Panc1 (cell line): ENCODE measurements around the gene SPSB3. TPM values are rescaled to one million over a fixed set of nuclear protein-coding genes. Genes with fewer than 3 reads are reported as not detected.
A peak's percentile ranks its signal among the peaks of the same experiment; 100 is the strongest.

Source experiments
- ATAC-seq: fragments of 200-7000 bp; cut with Tn5 transposase; 2 replicates; pipeline ENCODE4 v1.9.1; 2020; ENCODE audit warnings: mild to moderate bottlenecking, moderate library complexity
- BruUV-seq: library from RNA; stranded (reverse); fragments of 400-500 nt; replicated peaks from 2 replicates; lab custom pipeline; 2021; lab: Mats Ljungman, UMichigan
- CTCF ChIA-PET: fragments of 300-600 bp; sonication (Branson Sonifier 250); formaldehyde crosslinking; loops from one replicate; lab custom pipeline; 2022; ENCODE audit warnings: antibody characterized with exemption; lab: Charles Lee
- POLR2A ChIA-PET: fragments of 300-600 bp; sonication (Branson Sonifier 250); formaldehyde crosslinking; loops from one replicate; lab custom pipeline; 2022; ENCODE audit warnings: antibody characterized with exemption; lab: Charles Lee
- DNase-seq: peaks from one replicate; pipeline ENCODE4 v3.0.0-alpha.2; 2010; ENCODE audit warnings: low read depth, low spot score
- H3K27ac ChIP-seq: 2 replicates; pipeline ENCODE4 v1.5.1; 2011; ENCODE audit warnings: mild to moderate bottlenecking, low read length, inconsistent platforms
- H3K27me3 ChIP-seq: fragments of 200-500 bp; sonication (Bioruptor generic); 2 replicates; pipeline ENCODE4 v1.6.0; 2014; ENCODE audit warnings: low read length, inconsistent platforms; ENCODE audit not compliant: control insufficient read depth, insufficient read depth
- H3K36me3 ChIP-seq: fragments of 200-500 bp; sonication (Bioruptor generic); 2 replicates; pipeline ENCODE4 v1.5.1; 2014; ENCODE audit warnings: inconsistent platforms, mild to moderate bottlenecking, low read length, moderate library complexity; ENCODE audit not compliant: control insufficient read depth, insufficient read depth
- H3K4me1 ChIP-seq: 2 replicates; pipeline ENCODE4 v1.5.1; 2011; ENCODE audit warnings: inconsistent platforms, mild to moderate bottlenecking, low read length, moderate library complexity; ENCODE audit not compliant: control insufficient read depth, insufficient read depth
- H3K4me3 ChIP-seq, 2 experiments: 2 replicates each; pipeline ENCODE4 v1.5.1; 2011 to 2012; ENCODE audit warnings: low read depth in 2 of 2, low read length in 2 of 2, mild to moderate bottlenecking in 2 of 2, inconsistent platforms in 1 of 2, moderate library complexity in 1 of 2
- H3K9me3 ChIP-seq: fragments of 200-500 bp; sonication (Bioruptor generic); 2 replicates; pipeline ENCODE4 v1.5.1; 2014; ENCODE audit warnings: low read depth, mild to moderate bottlenecking, inconsistent platforms, low read length, moderate library complexity; ENCODE audit not compliant: control insufficient read depth, insufficient read depth
- CTCF ChIP-seq: fragments of 450-650 bp; IDR thresholded peaks from 2 replicates; pipeline ENCODE4 v1.5.1; 2017; ENCODE audit warnings: mild to moderate bottlenecking
- POLR2AphosphoS5 ChIP-seq: IDR thresholded peaks from 2 replicates; pipeline ENCODE4 v1.6.1; 2012; ENCODE audit warnings: mild to moderate bottlenecking, low read depth, low read length, moderate library complexity
- REST ChIP-seq, 2 experiments: IDR thresholded peaks; 2 replicates each; pipeline ENCODE4 v1.6.1; 2011 to 2012; ENCODE audit warnings: low read depth in 2 of 2, control low read depth in 1 of 2, low read length in 1 of 2, mild to moderate bottlenecking in 1 of 2, moderate library complexity in 1 of 2; ENCODE audit not compliant: insufficient read depth in 1 of 2
- SIN3A ChIP-seq: IDR thresholded peaks from 2 replicates; pipeline ENCODE4 v1.6.1; 2012; ENCODE audit warnings: low read depth, mild to moderate bottlenecking, low read length, moderate library complexity, borderline replicate concordance; ENCODE audit not compliant: insufficient read depth
- TCF7L2 ChIP-seq: IDR thresholded peaks from 2 replicates; pipeline ENCODE4 v1.6.1; 2011; ENCODE audit warnings: mild to moderate bottlenecking, low read depth, low read length, inconsistent platforms
- in situ Hi-C: cut with HindIII; loops from 2 replicates; pipeline ENCODE4 v1.10.0; 2016; ENCODE audit warnings: low sequenced_read_pairs, low pct_unique_long_range_greater_than_20kb
- intact Hi-C: fragments of 100-400 bp; cut with micrococcal nuclease; formaldehyde crosslinking; loops from one replicate; pipeline ENCODE4 v1.10.0; 2022; ENCODE audit not compliant: unreplicated experiment
- total RNA-seq: library from RNA; stranded (reverse); gene quantifications from one replicate; pipeline ENCODE4 v1.2.1, GENCODE V29; 2021; ENCODE audit not compliant: unreplicated experiment

Gene SPSB3
- total RNA-seq, 1 experiment from 2014 or later = 23.0 TPM

GRCh38 chr16:1825381-1825863, 43.1 kb upstream of the SPSB3 start:
- Histone ChIP-seq H3K4me1 (peaks cover 17% of the 10 kb centered on the region), H3K27ac (0 out of 2 replicates have a peak overlapping the region, but pooled peaks have one; percentile 29), H3K27me3 (no peaks in the 10 kb centered on the region), H3K4me3 (peak overlapping the region; percentile 61 to 99), H3K36me3 (peaks cover 8% of the 10 kb centered on the region; the same call in 1 of the 2 replicates), H3K9me3 (no peaks in the 10 kb centered on the region)
- CTCF ChIA-PET = no interaction called here
- no peak for DNase-seq
- ATAC-seq = no peak
- POLR2A ChIA-PET = no interaction called here
- in situ Hi-C loops = no loop called here
- intact Hi-C loops = no loop called here
- BruUV-seq = TSS peak; percentile 78
- TF ChIP-seq POLR2AphosphoS5 (no peak), REST (IDR thresholded peaks at IDR 0.05; ENCODE audit: insufficient read depth in 1 of 2, low read depth in 2 of 2, low read length in 1 of 2) (no peak), TCF7L2 (no peak), CTCF (no peak), SIN3A (no peak)

GRCh38 chr16:1823821-1824220, 41.5 kb upstream of the SPSB3 start:
- TF ChIP-seq SIN3A = no peak
- no peak; the same call in 1 of the 2 replicates for TF ChIP-seq CTCF
- TF ChIP-seq REST (IDR thresholded peaks at IDR 0.05; ENCODE audit: insufficient read depth in 1 of 2, low read depth in 2 of 2, low read length in 1 of 2) = no peak
- no peak for TF ChIP-seq TCF7L2
- TF ChIP-seq POLR2AphosphoS5 = no peak
- peaks cover 13% of the 10 kb centered on the region for H3K4me1 ChIP-seq
- CTCF ChIA-PET = interaction anchor here (0.6 to 0.7 kb wide), 2 partner anchors 46 to 157 kb away, joined by 13 to 17 read pairs; partner anchors contain the start of gene NOXO1
- intact Hi-C loops (no loop called here), in situ Hi-C loops (no loop called here)
- no peak for DNase-seq
- no TSS peak for BruUV-seq
- POLR2A ChIA-PET = no interaction called here
- no peaks in the 10 kb centered on the region for H3K9me3 ChIP-seq
- peaks cover 8% of the 10 kb centered on the region; the same call in 1 of the 2 replicates for H3K36me3 ChIP-seq
- no peaks in the 10 kb centered on the region for H3K27me3 ChIP-seq
- ATAC-seq = 0 out of 2 replicates have a peak, but pooled peaks have one; percentile 33
- H3K4me3 ChIP-seq = no peak overlapping the region
- H3K27ac ChIP-seq = no peak overlapping the region
